Measurements from ENCODE around the gene ERGIC1.
"Not testable (repeated sequence)": the region's sequence is repeated elsewhere in the genome, so short reads cannot be mapped to it uniquely, and the experiment has no call there.

Gene ERGIC1

GRCh38 chr5:172806897-172807672 lies 27.0 kb upstream of the ERGIC1 start:
- DNase-seq (peak; percentile 67 to 79 (median 73)), ATAC-seq (replicated peaks) (peak; percentile 94)
- Mint-ChIP-seq H3K4me3 (peak overlapping the region; percentile 79 to 82), H3K4me1 (ENCODE audit: low read depth in 2 of 2) (peaks cover 8 to 10% of the 10 kb centered on the region in 2 donors), H3K9me3 (no peaks in the 10 kb centered on the region), H3K36me3 (ENCODE audit: insufficient read depth) (peaks cover 11% of the 10 kb centered on the region), H3K27me3 (no peaks in the 10 kb centered on the region), H3K27ac (peak overlapping the region; percentile 94 to 95)

DNA sequence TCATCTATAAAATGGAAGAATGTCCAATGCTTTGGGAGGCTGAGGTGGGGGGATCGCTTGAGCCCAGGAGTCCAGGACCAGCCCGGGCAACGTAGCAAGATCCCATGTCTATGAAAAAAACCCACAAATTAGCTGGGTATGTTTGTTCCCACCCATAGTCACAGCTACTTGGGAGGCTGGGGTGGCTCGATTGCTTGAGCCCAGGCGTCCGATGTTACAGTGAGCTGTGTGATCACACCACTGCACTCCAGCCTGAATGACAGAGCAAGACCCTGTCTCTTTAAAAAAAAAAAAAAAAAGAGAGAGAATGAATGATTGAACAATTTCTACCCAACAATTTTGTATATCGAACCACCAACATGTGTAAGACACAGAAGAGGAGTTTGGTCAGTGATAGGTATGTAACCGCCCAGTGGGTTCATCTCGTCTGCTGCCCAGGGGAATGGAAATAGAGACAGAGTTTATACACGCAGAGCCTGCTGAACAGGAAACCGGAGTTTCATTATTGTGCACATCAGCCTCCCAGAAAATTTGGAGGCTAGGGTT lies 26.2 kb upstream of the ERGIC1 start:
- peaks cover 8 to 10% of the 10 kb centered on the region in 2 donors for H3K4me1 Mint-ChIP-seq (ENCODE audit: low read depth in 2 of 2)
- H3K9me3 Mint-ChIP-seq: no peaks in the 10 kb centered on the region
- no peaks in the 10 kb centered on the region for H3K27me3 Mint-ChIP-seq
- no peak for ATAC-seq (replicated peaks)
- peak overlapping the region; percentile 94 to 95 for H3K27ac Mint-ChIP-seq
- H3K36me3 Mint-ChIP-seq (ENCODE audit: insufficient read depth): peaks cover 11% of the 10 kb centered on the region
- DNase-seq: no peak
- H3K4me3 Mint-ChIP-seq: peak overlapping the region; percentile 79 to 82

- no peak for ATAC-seq (replicated peaks)
- H3K4me1 Mint-ChIP-seq (ENCODE audit: low read depth in 2 of 2): peaks cover 8 to 10% of the 10 kb centered on the region in 2 donors
- peaks cover 13% of the 10 kb centered on the region for H3K36me3 Mint-ChIP-seq (ENCODE audit: insufficient read depth)
- no peak overlapping the region for H3K4me3 Mint-ChIP-seq
- no peaks in the 10 kb centered on the region for H3K27me3 Mint-ChIP-seq
- H3K9me3 Mint-ChIP-seq: no peaks in the 10 kb centered on the region
- H3K27ac Mint-ChIP-seq: no peak overlapping the region
- DNase-seq: no peak
These were observed 24.3 kb upstream of the ERGIC1 start for GRCh38 chr5:172809774-172810173.

DNA sequence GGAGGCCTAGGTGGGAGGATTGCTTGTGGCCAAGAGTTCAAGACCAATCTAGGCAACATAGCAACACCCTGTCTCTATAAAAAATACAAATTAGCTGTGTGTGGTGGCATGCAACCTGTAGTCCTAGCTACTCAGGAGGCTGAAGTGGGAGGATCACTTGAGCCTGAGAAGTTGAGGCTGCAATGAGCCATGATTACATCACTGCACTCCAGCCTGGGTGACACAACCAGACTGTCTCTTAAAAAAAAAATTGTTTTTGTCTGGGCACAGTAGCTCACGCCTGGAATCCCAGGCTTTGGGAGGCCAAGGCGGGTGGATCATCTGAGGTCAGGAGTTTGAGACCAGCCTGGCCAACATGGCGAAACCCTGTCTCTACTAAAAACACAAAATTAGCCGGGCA lies 23.1 kb upstream of the ERGIC1 start:
- Mint-ChIP-seq H3K4me1 (ENCODE audit: low read depth in 2 of 2) (peaks cover 8 to 10% of the 10 kb centered on the region in 2 donors), H3K36me3 (ENCODE audit: insufficient read depth) (peaks cover 13% of the 10 kb centered on the region)
- ATAC-seq (replicated peaks); DNase-seq; H3K9me3 Mint-ChIP-seq; H3K4me3 Mint-ChIP-seq; H3K27me3 Mint-ChIP-seq; H3K27ac Mint-ChIP-seq: not testable (repeated sequence)

DNA sequence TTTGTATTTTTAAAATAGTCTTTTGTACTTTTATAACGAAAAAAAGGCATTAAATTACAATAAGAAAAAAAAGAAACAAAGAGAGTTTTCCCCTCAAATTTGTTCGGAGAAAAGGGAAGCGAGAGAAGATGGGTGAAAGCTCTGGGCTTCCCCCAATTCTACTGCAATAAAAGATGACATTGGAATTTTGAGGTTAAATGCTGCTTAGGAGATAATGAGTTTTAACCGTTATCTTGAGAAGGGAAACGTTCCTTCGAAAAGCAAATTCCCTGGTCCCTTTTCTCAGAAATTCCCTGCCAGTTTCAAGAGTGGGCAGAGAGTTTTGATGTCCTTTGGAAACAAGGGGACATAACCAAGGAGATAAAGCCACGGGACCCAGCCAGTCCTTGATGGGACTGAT lies 18.4 kb upstream of the ERGIC1 start:
- H3K27ac Mint-ChIP-seq: no peak overlapping the region
- no peaks in the 10 kb centered on the region for H3K4me1 Mint-ChIP-seq (ENCODE audit: low read depth in 2 of 2)
- DNase-seq (no peak), ATAC-seq (replicated peaks) (no peak)
- no peak overlapping the region for H3K4me3 Mint-ChIP-seq
- H3K36me3 Mint-ChIP-seq (ENCODE audit: insufficient read depth): peaks cover 2% of the 10 kb centered on the region
- H3K9me3 Mint-ChIP-seq: no peaks in the 10 kb centered on the region
- H3K27me3 Mint-ChIP-seq: no peaks in the 10 kb centered on the region

- Mint-ChIP-seq H3K27ac (no peak overlapping the region), H3K4me3 (no peak overlapping the region), H3K4me1 (ENCODE audit: low read depth in 2 of 2) (no peaks in the 10 kb centered on the region), H3K36me3 (ENCODE audit: insufficient read depth) (peaks cover 2% of the 10 kb centered on the region), H3K9me3 (no peaks in the 10 kb centered on the region), H3K27me3 (no peaks in the 10 kb centered on the region)
- DNase-seq (no peak), ATAC-seq (replicated peaks) (no peak)
These were observed 17.0 kb upstream of the ERGIC1 start for GRCh38 chr5:172816925-172817562.

GRCh38 chr5:172817664-172818063 lies 16.4 kb upstream of the ERGIC1 start:
- DNase-seq (no peak), ATAC-seq (replicated peaks) (no peak)
- Mint-ChIP-seq H3K4me1 (ENCODE audit: low read depth in 2 of 2) (no peaks in the 10 kb centered on the region), H3K36me3 (ENCODE audit: insufficient read depth) (peaks cover 2% of the 10 kb centered on the region), H3K27me3 (no peaks in the 10 kb centered on the region), H3K4me3 (no peak overlapping the region), H3K27ac (no peak overlapping the region), H3K9me3 (no peaks in the 10 kb centered on the region)

DNA sequence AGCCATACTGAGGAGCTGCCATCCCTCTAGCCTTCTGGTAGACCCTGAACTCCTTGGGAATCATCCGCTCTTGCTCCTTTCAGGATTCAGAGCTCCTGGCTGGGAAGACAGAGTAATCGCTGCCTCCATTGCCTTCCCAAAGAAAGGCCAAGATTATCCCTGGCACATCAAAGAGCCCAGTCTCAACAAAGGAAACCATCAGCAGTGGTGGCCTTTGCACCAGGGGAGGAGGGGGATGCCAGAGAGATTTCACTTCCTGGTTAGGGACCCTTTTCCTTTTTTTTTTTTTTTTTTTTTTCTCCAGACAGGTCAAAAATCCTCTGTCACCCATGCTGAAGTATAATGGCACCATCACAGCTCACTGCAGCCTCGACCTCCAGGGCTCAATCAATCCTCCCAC lies 16.0 kb upstream of the ERGIC1 start:
- Mint-ChIP-seq H3K27ac (no peak overlapping the region), H3K4me1 (ENCODE audit: low read depth in 2 of 2) (no peaks in the 10 kb centered on the region), H3K36me3 (ENCODE audit: insufficient read depth) (peaks cover 2% of the 10 kb centered on the region), H3K4me3 (no peak overlapping the region), H3K27me3 (no peaks in the 10 kb centered on the region), H3K9me3 (no peaks in the 10 kb centered on the region)
- DNase-seq (no peak), ATAC-seq (replicated peaks) (no peak)

- H3K36me3 Mint-ChIP-seq (ENCODE audit: insufficient read depth): no peaks in the 10 kb centered on the region
- DNase-seq (no peak), ATAC-seq (replicated peaks) (no peak)
- no peaks in the 10 kb centered on the region for H3K4me1 Mint-ChIP-seq (ENCODE audit: low read depth in 2 of 2)
- H3K27ac Mint-ChIP-seq: peak overlapping the region in 1 of 2 donors; percentile 68
- H3K9me3 Mint-ChIP-seq: no peaks in the 10 kb centered on the region
- no peaks in the 10 kb centered on the region for H3K27me3 Mint-ChIP-seq
- no peak overlapping the region for H3K4me3 Mint-ChIP-seq
These were observed 14.5 kb upstream of the ERGIC1 start for GRCh38 chr5:172819569-172819968.

GRCh38 chr5:172820046-172820767 lies 13.8 kb upstream of the ERGIC1 start:
- Mint-ChIP-seq H3K27ac (no peak overlapping the region), H3K9me3 (peaks cover 0 to 2% of the 10 kb centered on the region in 2 donors), H3K36me3 (ENCODE audit: insufficient read depth) (no peaks in the 10 kb centered on the region), H3K4me3 (no peak overlapping the region), H3K27me3 (no peaks in the 10 kb centered on the region), H3K4me1 (ENCODE audit: low read depth in 2 of 2) (no peaks in the 10 kb centered on the region)
- ATAC-seq (replicated peaks) (no peak), DNase-seq (no peak)

DNA sequence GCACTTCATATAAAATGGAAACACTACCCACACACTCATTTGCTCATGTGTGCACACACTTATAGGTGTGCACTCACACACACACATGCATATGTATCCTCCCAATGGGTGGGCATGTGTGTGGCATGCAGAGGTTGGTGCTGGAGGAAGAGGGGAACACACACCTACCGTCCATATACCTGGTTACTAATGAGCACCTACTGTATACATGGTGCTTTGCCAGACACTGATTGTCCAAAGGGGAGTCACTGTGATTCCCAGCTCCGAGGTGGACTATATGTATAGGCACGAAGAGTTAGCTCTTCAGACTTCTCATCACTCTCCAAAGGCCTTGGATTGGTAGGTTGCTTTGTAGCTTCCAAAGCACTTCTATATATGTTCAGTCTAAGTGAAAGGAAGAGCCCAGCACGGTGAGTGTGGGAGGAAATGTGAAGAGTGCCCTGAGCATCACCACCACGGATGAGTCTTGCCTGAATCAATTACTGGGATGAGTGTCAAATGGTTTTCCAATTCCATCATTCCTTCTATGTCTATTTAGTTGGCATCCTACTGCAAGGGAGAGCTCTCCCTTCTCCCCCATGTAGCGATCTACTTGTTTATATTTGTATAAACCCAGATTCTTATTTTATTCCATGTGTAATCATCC lies 12.6 kb upstream of the ERGIC1 start:
- H3K4me3 Mint-ChIP-seq: no peak overlapping the region
- peaks cover 2% of the 10 kb centered on the region for H3K36me3 Mint-ChIP-seq (ENCODE audit: insufficient read depth)
- DNase-seq (no peak), ATAC-seq (replicated peaks) (no peak)
- H3K4me1 Mint-ChIP-seq (ENCODE audit: low read depth in 2 of 2): no peaks in the 10 kb centered on the region
- peaks cover 1 to 15% of the 10 kb centered on the region in 2 donors for H3K9me3 Mint-ChIP-seq
- H3K27me3 Mint-ChIP-seq: no peaks in the 10 kb centered on the region
- H3K27ac Mint-ChIP-seq: no peak overlapping the region

- Mint-ChIP-seq H3K4me3 (no peak overlapping the region), H3K36me3 (ENCODE audit: insufficient read depth) (peaks cover 2% of the 10 kb centered on the region), H3K9me3 (peaks cover 3 to 16% of the 10 kb centered on the region in 2 donors), H3K4me1 (ENCODE audit: low read depth in 2 of 2) (no peaks in the 10 kb centered on the region), H3K27me3 (no peaks in the 10 kb centered on the region), H3K27ac (no peak overlapping the region)
- DNase-seq (no peak), ATAC-seq (replicated peaks) (no peak)
These were observed 10.2 kb upstream of the ERGIC1 start for GRCh38 chr5:172823840-172824362.

DNA sequence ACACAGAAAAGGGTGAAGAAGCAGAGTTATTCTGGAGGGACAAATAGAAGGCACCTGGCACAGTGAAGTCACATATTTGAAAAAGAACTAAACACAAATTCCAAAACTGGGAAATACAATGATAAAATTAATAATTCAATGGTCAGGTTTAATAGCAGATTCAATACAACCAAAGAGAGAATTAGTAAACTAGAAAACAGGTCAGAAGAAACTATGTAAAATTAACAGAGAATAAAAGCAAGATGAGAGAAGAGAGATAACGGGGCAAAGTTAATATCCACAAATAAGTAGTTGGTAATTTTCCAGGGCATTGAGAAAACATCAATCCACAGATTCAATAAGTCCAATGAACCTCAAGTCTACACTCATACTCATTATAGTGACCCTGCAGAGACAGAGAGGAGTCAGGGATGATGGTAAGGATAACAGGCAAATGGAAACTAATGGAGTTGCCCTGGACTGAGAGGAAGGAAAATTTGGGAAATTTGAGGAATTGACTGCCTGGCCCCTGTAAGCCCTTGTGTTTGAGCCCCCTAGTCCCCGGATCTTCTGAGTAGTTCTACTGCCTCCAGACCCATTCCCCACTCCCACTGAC lies 8.3 kb upstream of the ERGIC1 start:
- Mint-ChIP-seq H3K4me3 (no peak overlapping the region), H3K4me1 (ENCODE audit: low read depth in 2 of 2) (no peaks in the 10 kb centered on the region), H3K36me3 (ENCODE audit: insufficient read depth) (peaks cover 2% of the 10 kb centered on the region), H3K27me3 (no peaks in the 10 kb centered on the region), H3K27ac (no peak overlapping the region), H3K9me3 (peaks cover 3 to 16% of the 10 kb centered on the region in 2 donors)
- DNase-seq (no peak), ATAC-seq (replicated peaks) (no peak)
